ENCODE data around the gene CCNG2.

- TF ChIP-seq, protein P1, sequence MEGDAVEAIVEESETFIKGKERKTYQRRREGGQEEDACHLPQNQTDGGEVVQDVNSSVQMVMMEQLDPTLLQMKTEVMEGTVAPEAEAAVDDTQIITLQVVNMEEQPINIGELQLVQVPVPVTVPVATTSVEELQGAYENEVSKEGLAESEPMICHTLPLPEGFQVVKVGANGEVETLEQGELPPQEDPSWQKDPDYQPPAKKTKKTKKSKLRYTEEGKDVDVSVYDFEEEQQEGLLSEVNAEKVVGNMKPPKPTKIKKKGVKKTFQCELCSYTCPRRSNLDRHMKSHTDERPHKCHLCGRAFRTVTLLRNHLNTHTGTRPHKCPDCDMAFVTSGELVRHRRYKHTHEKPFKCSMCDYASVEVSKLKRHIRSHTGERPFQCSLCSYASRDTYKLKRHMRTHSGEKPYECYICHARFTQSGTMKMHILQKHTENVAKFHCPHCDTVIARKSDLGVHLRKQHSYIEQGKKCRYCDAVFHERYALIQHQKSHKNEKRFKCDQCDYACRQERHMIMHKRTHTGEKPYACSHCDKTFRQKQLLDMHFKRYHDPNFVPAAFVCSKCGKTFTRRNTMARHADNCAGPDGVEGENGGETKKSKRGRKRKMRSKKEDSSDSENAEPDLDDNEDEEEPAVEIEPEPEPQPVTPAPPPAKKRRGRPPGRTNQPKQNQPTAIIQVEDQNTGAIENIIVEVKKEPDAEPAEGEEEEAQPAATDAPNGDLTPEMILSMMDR (IDR thresholded peaks at IDR 0.05): no peak
- no peak for TF ChIP-seq POLR2A (IDR thresholded peaks at IDR 0.05)
Measured at GRCh38 chr4:77193511-77194102, 36.6 kb downstream of the CCNG2 start.
